A172 (cell line): ENCODE results near the gene GPR146. TPM values are rescaled to one million over a fixed set of nuclear protein-coding genes. Genes with fewer than 3 reads are reported as not detected.

Experiments
- DNase-seq: peaks from one replicate; pipeline ENCODE4 v3.0.0-alpha.2; 2015; ENCODE audit warnings: low spot score
- total RNA-seq: library from RNA; depleted of rRNA; stranded (reverse); fragments of >200 nt; shearing (Covaris generic); gene quantifications from 2 replicates; pipeline ENCODE4 v1.2.3, GENCODE V29; 2014; rRNA removed

GPR146 gene
- total RNA-seq, 1 experiment from 2014 or later: 1.1 TPM

DNA sequence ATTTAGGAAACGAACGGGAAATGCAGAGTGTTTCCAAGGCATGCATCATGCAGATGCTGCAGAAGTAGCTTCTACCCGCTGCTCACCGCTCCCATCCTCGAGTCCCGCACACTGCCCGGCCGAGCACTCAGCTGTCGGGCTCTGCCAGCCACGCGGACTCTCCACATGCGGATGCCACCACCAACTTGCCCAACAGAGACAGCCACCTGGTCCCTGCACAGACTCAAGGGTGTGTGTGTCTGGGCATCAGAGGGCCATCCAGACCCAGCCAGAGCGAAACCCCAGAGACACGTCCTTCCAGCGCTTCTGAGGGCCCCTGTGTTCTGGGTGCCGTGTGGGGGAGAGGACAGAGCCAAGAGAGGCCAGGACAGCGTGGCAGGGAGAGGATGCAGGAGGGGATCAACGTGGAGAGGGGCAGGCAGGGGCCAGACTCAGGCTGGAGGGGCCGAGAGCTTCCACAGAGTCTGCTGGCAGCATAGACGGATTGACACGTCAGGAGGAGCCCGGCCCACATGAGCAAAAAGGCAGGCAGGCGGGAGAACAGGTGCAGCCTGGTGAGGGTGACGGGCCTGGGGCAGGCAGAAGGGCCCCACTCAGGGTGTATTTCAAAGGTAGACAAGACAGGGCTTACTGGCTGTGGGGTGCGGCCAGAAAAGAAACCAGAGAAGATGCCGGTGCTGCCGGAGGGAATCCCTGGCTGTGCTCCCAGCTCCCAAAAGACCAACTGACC, 61.9 kb downstream of the GPR146 start:
- no peak for DNase-seq

DNA sequence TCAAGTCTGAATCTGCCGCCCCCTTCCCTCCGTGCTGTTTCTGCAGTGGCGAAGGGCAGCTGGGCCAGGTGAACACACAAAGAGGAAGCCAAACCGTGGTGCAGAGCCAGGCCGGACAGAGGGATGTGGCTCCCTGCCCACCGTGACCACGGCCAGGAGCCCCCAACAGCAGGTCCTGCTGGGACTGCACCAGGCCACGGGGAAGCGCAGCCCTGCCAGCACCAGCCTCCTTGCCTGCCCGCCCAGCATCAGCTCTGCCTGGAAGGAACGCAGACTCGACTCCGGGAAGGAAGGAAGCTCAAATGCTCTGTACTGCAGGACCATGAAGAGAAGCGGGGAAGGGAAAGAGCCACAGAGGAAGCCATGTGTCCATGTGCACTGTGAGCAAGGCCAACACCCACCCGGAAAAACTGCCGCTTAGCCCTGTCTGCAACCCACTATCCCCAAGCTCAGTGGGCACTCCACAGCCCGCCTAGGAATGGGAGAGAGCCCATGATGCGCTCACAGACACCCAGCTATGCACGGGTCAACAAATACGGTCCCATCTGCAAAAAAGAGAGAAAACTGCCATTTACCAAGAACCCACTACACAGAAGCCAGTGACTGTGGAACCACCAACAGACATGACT, 62.6 kb downstream of the GPR146 start:
- no peak for DNase-seq

GRCh38 chr7:1108264-1108920, 64.0 kb downstream of the GPR146 start:
- no peak for DNase-seq

Other genes with a start within 250 kb of the GPR146 start
- gene SUN1, start 212.1 kb upstream of the GPR146 start, total RNA-seq: 103 and 123 TPM in 2 replicates
- gene GET4, start 168.0 kb upstream of the GPR146 start, total RNA-seq: 55.3 and 56.3 TPM in 2 replicates
- 33.3 and 46.8 TPM in 2 replicates for gene ADAP1, start 89.9 kb upstream of the GPR146 start, total RNA-seq
- gene COX19, start 69.0 kb upstream of the GPR146 start, total RNA-seq: 5.2 and 8.8 TPM in 2 replicates
- gene CYP2W1, start 61.4 kb upstream of the GPR146 start, total RNA-seq: not detected in 2 replicates
- 7.3 and 12.1 TPM in 2 replicates for gene GPER1, start 43.6 kb downstream of the GPR146 start, total RNA-seq
- 57.3 and 70.3 TPM in 2 replicates for gene ZFAND2A, start 115.7 kb downstream of the GPR146 start, total RNA-seq
- not detected in 2 replicates for gene UNCX, start 188.3 kb downstream of the GPR146 start, total RNA-seq